HG03378 (cell line): Measurements from ENCODE around the gene SRSF9.

Source experiments
- ATAC-seq: cut with Tn5 transposase; IDR thresholded peaks from one replicate; pipeline ENCODE4 v1.9.1; 2021; ENCODE audit warnings: mild to moderate bottlenecking, moderate library complexity; ENCODE audit not compliant: unreplicated experiment

SRSF9 gene

GRCh38 chr12:120485961-120486881, 16.7 kb upstream of the SRSF9 start:
- no peak for ATAC-seq

- no peak for ATAC-seq
Observed at GRCh38 chr12:120483621-120484020, 14.1 kb upstream of the SRSF9 start.

GRCh38 chr12:120481022-120481767, 11.6 kb upstream of the SRSF9 start:
- no peak for ATAC-seq

GRCh38 chr12:120480211-120480610, 10.7 kb upstream of the SRSF9 start:
- ATAC-seq = no peak

GRCh38 chr12:120479458-120479857, 9.9 kb upstream of the SRSF9 start:
- no peak for ATAC-seq

GRCh38 chr12:120475643-120476042, 6.1 kb upstream of the SRSF9 start:
- ATAC-seq = no peak

- no peak for ATAC-seq
Observed at GRCh38 chr12:120474616-120474960, 5.0 kb upstream of the SRSF9 start.

GRCh38 chr12:120473807-120474615, 4.5 kb upstream of the SRSF9 start:
- ATAC-seq = no peak

GRCh38 chr12:120472521-120472920, 3.0 kb upstream of the SRSF9 start:
- no peak for ATAC-seq

GRCh38 chr12:120470150-120470784, 719 bp upstream of the SRSF9 start:
- peak; percentile 20 for ATAC-seq

GRCh38 chr12:120468821-120469449, 613 bp downstream of the SRSF9 start:
- ATAC-seq = no peak

- ATAC-seq = no peak
Observed at GRCh38 chr12:120468325-120468820, 1.2 kb downstream of the SRSF9 start.

- ATAC-seq = no peak
Observed at GRCh38 chr12:120467439-120467838, 2.1 kb downstream of the SRSF9 start.

- no peak for ATAC-seq
Observed at GRCh38 chr12:120466560-120467315, 2.8 kb downstream of the SRSF9 start.

GRCh38 chr12:120465756-120466155, 3.8 kb downstream of the SRSF9 start:
- ATAC-seq = no peak

- no peak for ATAC-seq
Observed at GRCh38 chr12:120463712-120464111, 5.8 kb downstream of the SRSF9 start.

- ATAC-seq = no peak
Observed at GRCh38 chr12:120462099-120462640, 7.4 kb downstream of the SRSF9 start.

- ATAC-seq = no peak
Observed at GRCh38 chr12:120460157-120460556, 9.4 kb downstream of the SRSF9 start.

GRCh38 chr12:120457133-120457532, 12.4 kb downstream of the SRSF9 start:
- ATAC-seq = no peak
